Left lung (tissue), 10 donors: ENCODE measurements around the gene NEXN. TPM values are rescaled to one million over a fixed set of nuclear protein-coding genes. Genes with fewer than 3 reads are reported as not detected.

Experiments used
- ATAC-seq: fragments of 200-7000 bp; cut with Tn5 transposase; one replicate; pipeline ENCODE4 v1.9.1; 2020; ENCODE audit warnings: moderate library complexity
- DNase-seq, 4 donors: peaks; one replicate each; pipeline ENCODE4 v3.0.0-alpha.2; 2013 to 2020
- H3K27ac ChIP-seq, 2 donors: fragments of 200-600 bp; sonication (generic) in 1 of 2; one replicate each; pipeline versions ENCODE4 v1.5.0 to v1.8.0; 2020 to 2021
- H3K27me3 ChIP-seq, 2 donors: fragments of 200-600 bp; sonication (generic) in 1 of 2; one replicate each; pipeline versions ENCODE4 v1.5.0 to v1.8.0; 2020 to 2021
- H3K36me3 ChIP-seq, 2 donors: fragments of 200-600 bp; sonication (generic) in 1 of 2; one replicate each; pipeline versions ENCODE4 v1.5.0 to v1.8.0; 2020 to 2021
- H3K4me1 ChIP-seq, 2 donors: fragments of 200-600 bp; one replicate each; pipeline ENCODE4 v1.8.0; 2021
- H3K4me3 ChIP-seq, 2 donors: fragments of 200-600 bp; sonication (generic) in 1 of 2; one replicate each; pipeline versions ENCODE4 v1.5.0 to v1.8.0; 2020 to 2021; ENCODE audit warnings: mild to moderate bottlenecking in 1 of 2
- H3K9me3 ChIP-seq, 2 donors: fragments of 200-600 bp; sonication (generic) in 1 of 2; one replicate each; pipeline versions ENCODE4 v1.5.0 to v1.8.0; 2020 to 2021
- CTCF ChIP-seq, 2 donors: fragments of 200-600 bp; sonication (generic) in 1 of 2; IDR thresholded peaks; one replicate each; pipeline versions ENCODE4 v1.5.0 to v1.8.0; 2021; ENCODE audit warnings: antibody characterized with exemption in 2 of 2
- intact Hi-C, 2 donors: fragments of 100-400 bp; cut with DNase I; formaldehyde crosslinking; loops; one replicate each; pipeline versions ENCODE4 v1.11.2 to v1.14.2; 2022
- polyA plus RNA-seq, 6 donors: library from polyadenylated mRNA; unstranded; fragments of 120-200 nt; gene quantifications; one replicate each; pipeline ENCODE4 v1.2.1, GENCODE V29; 2013; ENCODE audit not compliant: insufficient read length in 6 of 6
- total RNA-seq, 2 donors: library from RNA; stranded (reverse); fragmentation: NEBNext Ultra II Directional; extraction: Animal tissue kit (Norgen Biotek cat#: 25700); gene quantifications; one replicate each; pipeline ENCODE4 v1.2.1, GENCODE V29; 2021
- donor health status: DM: no; HTN: yes; CAD: no.
- donor health status: DM: no; HTN: no; CAD: no.

Gene NEXN
- total and polyA plus RNA-seq, 8 donors = 17.9 to 45.0 (median 34.9) TPM

- Histone ChIP-seq H3K9me3 (no peaks in the 10 kb centered on the region), H3K27ac (no peak overlapping the region), H3K4me3 (no peak overlapping the region), H3K27me3 (no peaks in the 10 kb centered on the region), H3K36me3 (peaks cover 0 to 86% of the 10 kb centered on the region in 2 donors), H3K4me1 (peaks cover 0 to 4% of the 10 kb centered on the region in 2 donors)
- no peak for ATAC-seq
- intact Hi-C loops = no loop called here
- DNase-seq = no peak
- no peak for TF ChIP-seq CTCF (IDR thresholded peaks at IDR 0.05)
Observed at GRCh38 chr1:77945345-77945744, 56.9 kb downstream of the NEXN start.

- no peak for TF ChIP-seq CTCF (IDR thresholded peaks at IDR 0.05)
Observed at GRCh38 chr1:77948841-77949424, 60.5 kb downstream of the NEXN start.

GRCh38 chr1:77950873-77951272 is 62.4 kb downstream of the NEXN start:
- no peak for TF ChIP-seq CTCF (IDR thresholded peaks at IDR 0.05)
- Histone ChIP-seq H3K9me3 (no peaks in the 10 kb centered on the region), H3K4me1 (no peaks in the 10 kb centered on the region), H3K4me3 (no peak overlapping the region), H3K27ac (no peak overlapping the region), H3K27me3 (no peaks in the 10 kb centered on the region), H3K36me3 (peaks cover 0 to 98% of the 10 kb centered on the region in 2 donors)
- ATAC-seq = no peak
- DNase-seq = no peak
- intact Hi-C loops = no loop called here

More at GRCh38 chr1:77948841-77949424, 60.5 kb downstream of the NEXN start:
- Histone ChIP-seq H3K4me3 (no peak overlapping the region), H3K27ac (no peak overlapping the region), H3K36me3 (peaks cover 0 to 98% of the 10 kb centered on the region in 2 donors), H3K27me3 (no peaks in the 10 kb centered on the region), H3K4me1 (no peaks in the 10 kb centered on the region), H3K9me3 (no peaks in the 10 kb centered on the region)
- DNase-seq = peak in 1 of 4 donors; percentile 7
- ATAC-seq = no peak
- intact Hi-C loops = no loop called here

GRCh38 chr1:77951328-77951727 is 62.9 kb downstream of the NEXN start:
- peaks cover 0 to 99% of the 10 kb centered on the region in 2 donors for H3K36me3 ChIP-seq
- no peak for ATAC-seq

GRCh38 chr1:77953907-77954306 is 65.5 kb downstream of the NEXN start:
- Histone ChIP-seq H3K4me1 (no peaks in the 10 kb centered on the region), H3K36me3 (peaks cover 0 to 99% of the 10 kb centered on the region in 2 donors), H3K4me3 (no peak overlapping the region), H3K9me3 (no peaks in the 10 kb centered on the region), H3K27me3 (no peaks in the 10 kb centered on the region), H3K27ac (no peak overlapping the region)
- TF ChIP-seq CTCF (IDR thresholded peaks at IDR 0.05) = no peak
- intact Hi-C loops = no loop called here
- no peak for ATAC-seq
- DNase-seq = no peak

More at GRCh38 chr1:77951328-77951727, 62.9 kb downstream of the NEXN start:
- Histone ChIP-seq H3K27me3 (no peaks in the 10 kb centered on the region), H3K4me1 (no peaks in the 10 kb centered on the region), H3K9me3 (no peaks in the 10 kb centered on the region), H3K27ac (no peak overlapping the region), H3K4me3 (no peak overlapping the region)
- TF ChIP-seq CTCF (IDR thresholded peaks at IDR 0.05) = no peak
- DNase-seq = no peak
- intact Hi-C loops = no loop called here
